Thyroid gland (tissue), 4 donors: ENCODE measurements around the gene ERC1. TPM values are rescaled to one million over a fixed set of nuclear protein-coding genes. Genes with fewer than 3 reads are reported as not detected.

Experiments used
- DNase-seq, 2 donors: peaks; one replicate each; pipeline ENCODE4 v3.0.0-alpha.2; 2019
- H3K27ac ChIP-seq, 3 donors: fragments of 200-600 bp; sonication (generic); 1 replicate in 2 of 3; 2 replicates in 1 of 3; pipeline ENCODE4 v1.5.1; 2016 to 2019; ENCODE audit warnings: mild to moderate bottlenecking in 1 of 3, moderate library complexity in 1 of 3
- H3K27me3 ChIP-seq: fragments of 200-600 bp; sonication (generic); one replicate; pipeline ENCODE4 v1.5.1; 2019
- H3K36me3 ChIP-seq, 2 donors: fragments of 200-600 bp; sonication (generic); one replicate each; pipeline ENCODE4 v1.5.1; 2016 to 2019
- H3K4me1 ChIP-seq, 2 donors: fragments of 200-600 bp; sonication (generic); one replicate each; pipeline ENCODE4 v1.5.1; 2017 to 2019
- H3K4me3 ChIP-seq, 3 donors: fragments of 200-600 bp; sonication (generic); replicated peaks in 1 of 3; 1 replicate in 2 of 3; 2 replicates in 1 of 3; pipeline ENCODE4 v1.5.1; 2016; ENCODE audit warnings: mild to moderate bottlenecking in 1 of 3
- H3K9me3 ChIP-seq: fragments of 200-600 bp; sonication (generic); one replicate; pipeline ENCODE4 v1.5.1; 2017
- CTCF ChIP-seq, 6 experiments: fragments of 200-600 bp in 3 of 6; fragments of 450-650 bp in 3 of 6; sonication (generic) in 3 of 6; IDR thresholded peaks; one replicate each; pipeline ENCODE4 v1.5.1; 2016 to 2019; ENCODE audit warnings: antibody characterized with exemption in 6 of 6, mild to moderate bottlenecking in 2 of 6, inconsistent platforms in 1 of 6, moderate library complexity in 1 of 6
- POLR2A ChIP-seq, 2 donors: fragments of 450-650 bp; IDR thresholded peaks; one replicate each; pipeline ENCODE4 v1.6.1; 2017; ENCODE audit warnings: antibody characterized with exemption in 2 of 2, mild to moderate bottlenecking in 2 of 2, moderate library complexity in 1 of 2
- WGBS, 2 donors: methylation state at CpG; one replicate each; pipeline ENCODE4 v1.1.5; 2017; 5-methylcytosine and 5-hydroxymethylcytosine counted together
- intact Hi-C: fragments of 100-400 bp; cut with DNase I; formaldehyde crosslinking; loops from one replicate; pipeline ENCODE4 v1.15.1; 2023
- total RNA-seq, 4 donors: library from RNA; depleted of rRNA; stranded (reverse); fragments of >200 nt; gene quantifications; one replicate each; pipeline ENCODE4 v1.2.3, GENCODE V29; 2016

ERC1 gene
- total RNA-seq, 4 donors from 2014 or later = 39.8 to 84.2 (median 75.8) TPM

GRCh38 chr12:1041478-1041877 lies 50.5 kb downstream of the ERC1 start:
- 89 to 100% methylated on average over 2 of the region's 2 CpGs for WGBS, 2 donors
- DNase-seq = no peak
- Histone ChIP-seq H3K4me1 (no peaks in the 10 kb centered on the region), H3K4me3 (no peak overlapping the region), H3K27ac (no peak overlapping the region), H3K27me3 (no peaks in the 10 kb centered on the region), H3K36me3 (no peaks in the 10 kb centered on the region), H3K9me3 (no peaks in the 10 kb centered on the region)
- intact Hi-C loops = no loop called here
- TF ChIP-seq POLR2A (IDR thresholded peaks at IDR 0.05) (no peak), CTCF (IDR thresholded peaks at IDR 0.05) (no peak)

GRCh38 chr12:1044199-1044598 lies 53.2 kb downstream of the ERC1 start:
- no peak overlapping the region for H3K27ac ChIP-seq
- H3K4me3 ChIP-seq = no peak overlapping the region
- H3K27me3 ChIP-seq = no peaks in the 10 kb centered on the region
- intact Hi-C loops = no loop called here
- DNase-seq = no peak
- H3K9me3 ChIP-seq = no peaks in the 10 kb centered on the region
- H3K36me3 ChIP-seq = no peaks in the 10 kb centered on the region
- TF ChIP-seq CTCF (IDR thresholded peaks at IDR 0.05) (no peak), POLR2A (IDR thresholded peaks at IDR 0.05) (no peak)
- H3K4me1 ChIP-seq = peaks cover 4 to 6% of the 10 kb centered on the region in 2 donors

- no peaks in the 10 kb centered on the region for H3K36me3 ChIP-seq
- no peak overlapping the region for H3K27ac ChIP-seq
- peaks cover 4 to 6% of the 10 kb centered on the region in 2 donors for H3K4me1 ChIP-seq
- DNase-seq = no peak
- H3K9me3 ChIP-seq = no peaks in the 10 kb centered on the region
- no peak overlapping the region for H3K4me3 ChIP-seq
- intact Hi-C loops = no loop called here
- WGBS, 2 donors = 85 to 87% methylated on average over 1 of the region's 1 CpG
- TF ChIP-seq CTCF (IDR thresholded peaks at IDR 0.05) (no peak), POLR2A (IDR thresholded peaks at IDR 0.05) (no peak)
- no peaks in the 10 kb centered on the region for H3K27me3 ChIP-seq
Observed at GRCh38 chr12:1044696-1045095, 53.7 kb downstream of the ERC1 start.

GRCh38 chr12:1046727-1047126 lies 55.7 kb downstream of the ERC1 start:
- no peak for DNase-seq
- Histone ChIP-seq H3K4me1 (peaks cover 4 to 11% of the 10 kb centered on the region in 2 donors), H3K36me3 (no peaks in the 10 kb centered on the region), H3K27me3 (no peaks in the 10 kb centered on the region), H3K4me3 (no peak overlapping the region), H3K27ac (no peak overlapping the region), H3K9me3 (no peaks in the 10 kb centered on the region)
- intact Hi-C loops = no loop called here
- TF ChIP-seq POLR2A (IDR thresholded peaks at IDR 0.05) = no peak
- no peak for TF ChIP-seq CTCF (IDR thresholded peaks at IDR 0.05)
- 84 to 93% methylated on average over 3 of the region's 3 CpGs for WGBS, 2 donors

GRCh38 chr12:1047898-1048660 lies 57.1 kb downstream of the ERC1 start:
- WGBS, 2 donors = 77 to 81% methylated on average over 8 of the region's 8 CpGs
- H3K4me1 ChIP-seq = peaks cover 5 to 11% of the 10 kb centered on the region in 2 donors
- intact Hi-C loops = no loop called here

More at GRCh38 chr12:1047898-1048660, 57.1 kb downstream of the ERC1 start:
- Histone ChIP-seq H3K36me3 (no peaks in the 10 kb centered on the region), H3K27ac (no peak overlapping the region), H3K9me3 (no peaks in the 10 kb centered on the region), H3K27me3 (no peaks in the 10 kb centered on the region), H3K4me3 (no peak overlapping the region)
- TF ChIP-seq CTCF (IDR thresholded peaks at IDR 0.05) (no peak), POLR2A (IDR thresholded peaks at IDR 0.05) (no peak)
- DNase-seq = no peak
